Peyer's patch (tissue), 4 donors: ENCODE measurements around the gene RAB11FIP4. TPM values are rescaled to one million over a fixed set of nuclear protein-coding genes. Genes with fewer than 3 reads are reported as not detected.

Experiments used
- DNase-seq, 3 donors: peaks; one replicate each; pipeline ENCODE4 v3.0.0-alpha.2; 2017 to 2019
- H3K27ac ChIP-seq, 4 donors: fragments of 200-600 bp; sonication (generic); one replicate each; pipeline ENCODE4 v1.5.1; 2016 to 2019
- H3K27me3 ChIP-seq, 2 donors: fragments of 200-600 bp; sonication (generic); one replicate each; pipeline ENCODE4 v1.5.1; 2019
- H3K36me3 ChIP-seq, 3 donors: fragments of 200-600 bp; sonication (generic); one replicate each; pipeline ENCODE4 v1.5.1; 2016 to 2019
- H3K4me1 ChIP-seq, 4 donors: fragments of 200-600 bp; sonication (generic); one replicate each; pipeline ENCODE4 v1.5.1; 2016 to 2019
- H3K4me3 ChIP-seq, 4 donors: fragments of 200-600 bp; sonication (generic); 1 replicate in 3 of 4; 2 replicates in 1 of 4; pipeline ENCODE4 v1.5.1; 2016 to 2019; ENCODE audit warnings: mild to moderate bottlenecking in 1 of 4
- H3K9me3 ChIP-seq, 4 donors: fragments of 200-600 bp; sonication (generic); one replicate each; pipeline ENCODE4 v1.5.1; 2016 to 2019; ENCODE audit warnings: mild to moderate bottlenecking in 1 of 4
- POLR2A ChIP-seq, 2 donors: fragments of 450-650 bp; IDR thresholded peaks; one replicate each; pipeline ENCODE4 v1.5.1; 2017; ENCODE audit warnings: antibody characterized with exemption in 2 of 2, mild to moderate bottlenecking in 2 of 2, moderate library complexity in 2 of 2
- total RNA-seq, 4 donors: library from RNA; depleted of rRNA; stranded (reverse); fragments of >200 nt; gene quantifications; one replicate each; pipeline ENCODE4 v1.1.0, GENCODE V29; 2016
- TF ChIP-seq, protein P1 (sequence below), 6 experiments: fragments of 450-650 bp in 4 of 6; fragments of 200-600 bp in 2 of 6; sonication (generic) in 1 of 6; IDR thresholded peaks; one replicate each; pipeline ENCODE4 v1.5.1; 2017 to 2019; ENCODE audit warnings: antibody characterized with exemption in 6 of 6, mild to moderate bottlenecking in 3 of 6, moderate library complexity in 1 of 6

Gene RAB11FIP4
- total RNA-seq, 4 donors from 2014 or later = 52.8 to 69.3 (median 64.9) TPM

DNA sequence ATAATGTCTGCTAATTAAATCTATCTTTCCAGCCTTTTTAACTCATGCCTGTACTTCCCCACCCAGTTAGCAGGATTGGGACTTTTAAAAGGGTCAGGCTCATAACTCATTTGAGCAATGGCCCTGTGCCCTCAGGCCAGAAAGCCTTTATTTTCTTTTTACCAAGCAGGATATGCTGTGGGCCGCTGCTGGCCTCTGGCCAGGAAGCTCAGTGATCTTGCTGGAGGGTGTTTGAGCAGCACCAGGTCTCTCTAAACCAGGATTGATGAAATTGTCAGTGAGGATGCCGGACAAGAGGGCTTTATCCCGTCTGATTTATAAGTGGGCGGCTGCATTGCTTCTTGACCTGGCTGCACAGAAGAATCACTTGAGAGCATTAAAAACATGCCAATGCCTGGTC is 187.8 kb downstream of the RAB11FIP4 start:
- TF ChIP-seq, protein P1, sequence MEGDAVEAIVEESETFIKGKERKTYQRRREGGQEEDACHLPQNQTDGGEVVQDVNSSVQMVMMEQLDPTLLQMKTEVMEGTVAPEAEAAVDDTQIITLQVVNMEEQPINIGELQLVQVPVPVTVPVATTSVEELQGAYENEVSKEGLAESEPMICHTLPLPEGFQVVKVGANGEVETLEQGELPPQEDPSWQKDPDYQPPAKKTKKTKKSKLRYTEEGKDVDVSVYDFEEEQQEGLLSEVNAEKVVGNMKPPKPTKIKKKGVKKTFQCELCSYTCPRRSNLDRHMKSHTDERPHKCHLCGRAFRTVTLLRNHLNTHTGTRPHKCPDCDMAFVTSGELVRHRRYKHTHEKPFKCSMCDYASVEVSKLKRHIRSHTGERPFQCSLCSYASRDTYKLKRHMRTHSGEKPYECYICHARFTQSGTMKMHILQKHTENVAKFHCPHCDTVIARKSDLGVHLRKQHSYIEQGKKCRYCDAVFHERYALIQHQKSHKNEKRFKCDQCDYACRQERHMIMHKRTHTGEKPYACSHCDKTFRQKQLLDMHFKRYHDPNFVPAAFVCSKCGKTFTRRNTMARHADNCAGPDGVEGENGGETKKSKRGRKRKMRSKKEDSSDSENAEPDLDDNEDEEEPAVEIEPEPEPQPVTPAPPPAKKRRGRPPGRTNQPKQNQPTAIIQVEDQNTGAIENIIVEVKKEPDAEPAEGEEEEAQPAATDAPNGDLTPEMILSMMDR (IDR thresholded peaks at IDR 0.05) = no peak
- TF ChIP-seq POLR2A (IDR thresholded peaks at IDR 0.05) = no peak
- Histone ChIP-seq H3K9me3 (no peaks in the 10 kb centered on the region), H3K27ac (no peak overlapping the region), H3K4me1 (peaks cover 0 to 23% (median 0%) of the 10 kb centered on the region in 4 donors), H3K27me3 (no peaks in the 10 kb centered on the region), H3K36me3 (no peaks in the 10 kb centered on the region), H3K4me3 (no peak overlapping the region)
- no peak for DNase-seq

DNA sequence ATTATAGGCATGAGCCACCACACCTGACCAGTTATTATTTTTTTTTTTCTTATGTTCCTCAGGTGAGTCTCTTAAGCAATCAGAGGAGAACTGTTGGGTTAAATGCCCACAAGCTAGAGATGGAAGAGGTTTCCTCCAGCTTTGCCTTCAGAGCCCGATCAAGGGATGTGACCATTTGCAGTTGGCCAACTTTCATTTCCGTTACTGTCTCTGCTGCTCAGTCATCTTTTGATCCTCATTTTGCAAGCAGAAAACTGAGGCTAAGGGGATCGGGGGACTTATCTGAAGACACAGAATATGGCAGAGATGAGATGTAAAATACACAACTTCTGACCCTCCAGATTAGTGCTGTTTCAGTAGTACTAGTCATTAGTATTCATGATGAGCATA is 188.8 kb downstream of the RAB11FIP4 start:
- no peak for DNase-seq
- TF ChIP-seq, protein P1 (IDR thresholded peaks at IDR 0.05) = no peak
- TF ChIP-seq POLR2A (IDR thresholded peaks at IDR 0.05) = no peak
- no peak overlapping the region for H3K4me3 ChIP-seq
- no peaks in the 10 kb centered on the region for H3K36me3 ChIP-seq
- H3K4me1 ChIP-seq = peaks cover 0 to 23% (median 0%) of the 10 kb centered on the region in 4 donors
- no peaks in the 10 kb centered on the region for H3K27me3 ChIP-seq
- H3K9me3 ChIP-seq = no peaks in the 10 kb centered on the region
- peak overlapping the region in 3 of 4 donors; percentile 58 to 72 (median 63) for H3K27ac ChIP-seq

DNA sequence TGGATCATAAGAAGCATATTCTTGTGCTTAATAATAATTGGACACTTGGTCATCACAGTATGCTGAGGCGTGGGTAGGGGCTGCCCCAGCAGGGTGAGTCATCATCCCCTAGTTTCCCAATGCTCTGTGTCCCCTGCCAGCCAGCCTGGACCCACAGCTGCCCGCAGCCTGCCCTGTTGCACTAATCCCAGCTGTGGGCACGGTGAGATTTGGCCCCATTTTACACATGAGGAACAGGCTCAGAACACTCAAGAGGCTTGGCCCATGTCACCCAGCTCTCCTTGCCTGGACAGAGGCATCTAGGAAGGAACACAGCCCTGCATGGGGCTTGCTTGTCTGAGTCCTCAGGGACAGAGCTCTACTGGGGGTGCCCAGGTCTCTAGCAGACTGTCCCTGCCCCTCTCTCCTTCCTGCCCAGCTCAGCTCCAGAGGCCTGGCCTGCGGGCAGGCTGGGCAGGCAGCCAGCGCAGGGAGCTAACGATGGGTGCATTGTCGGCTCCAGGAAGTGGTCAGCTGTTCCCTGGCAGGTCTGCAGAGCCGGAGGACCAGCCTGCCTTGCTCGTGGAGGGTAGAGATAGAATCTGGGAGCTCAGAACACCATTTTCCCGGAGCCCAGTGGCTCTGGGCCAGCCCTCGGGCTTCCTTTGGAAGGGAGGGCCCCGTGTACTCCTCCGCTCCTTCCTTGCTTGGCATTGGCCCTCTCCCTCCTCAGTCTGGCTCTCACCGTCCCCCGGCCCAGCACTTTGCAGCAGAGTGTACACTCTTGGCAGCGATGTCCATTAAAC is 189.4 kb downstream of the RAB11FIP4 start:
- no peak overlapping the region for H3K4me3 ChIP-seq
- no peaks in the 10 kb centered on the region for H3K27me3 ChIP-seq
- peak overlapping the region; percentile 32 to 72 (median 60) for H3K27ac ChIP-seq
- peaks cover 0 to 23% (median 0%) of the 10 kb centered on the region in 4 donors for H3K4me1 ChIP-seq
- no peaks in the 10 kb centered on the region for H3K36me3 ChIP-seq
- H3K9me3 ChIP-seq = no peaks in the 10 kb centered on the region
- TF ChIP-seq POLR2A (IDR thresholded peaks at IDR 0.05) = no peak
- TF ChIP-seq, protein P1 (IDR thresholded peaks at IDR 0.05) = no peak
- DNase-seq = peak in 1 of 3 donors; percentile 55

DNA sequence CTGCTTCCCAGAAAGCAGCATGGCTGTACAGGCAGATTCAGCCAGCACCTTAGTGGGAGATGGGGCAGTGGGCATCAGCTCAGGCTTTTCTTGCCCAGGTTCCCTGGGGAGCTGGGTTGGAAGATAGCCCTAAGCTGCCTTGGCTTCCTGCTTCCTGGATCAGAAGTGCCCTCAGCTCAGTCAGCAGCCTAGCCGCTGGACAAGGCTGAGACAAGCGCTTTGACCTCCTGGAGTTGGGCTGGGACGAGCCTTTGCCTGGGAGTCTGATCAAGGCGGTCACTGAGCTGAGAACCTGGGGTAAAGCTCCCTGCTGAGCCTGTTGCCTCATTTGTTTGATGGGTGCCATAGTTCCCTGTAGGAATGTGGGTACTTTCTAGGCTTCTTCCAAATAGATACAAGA is 190.0 kb downstream of the RAB11FIP4 start:
- DNase-seq = no peak
- no peaks in the 10 kb centered on the region for H3K36me3 ChIP-seq
- no peak overlapping the region for H3K4me3 ChIP-seq

DNA sequence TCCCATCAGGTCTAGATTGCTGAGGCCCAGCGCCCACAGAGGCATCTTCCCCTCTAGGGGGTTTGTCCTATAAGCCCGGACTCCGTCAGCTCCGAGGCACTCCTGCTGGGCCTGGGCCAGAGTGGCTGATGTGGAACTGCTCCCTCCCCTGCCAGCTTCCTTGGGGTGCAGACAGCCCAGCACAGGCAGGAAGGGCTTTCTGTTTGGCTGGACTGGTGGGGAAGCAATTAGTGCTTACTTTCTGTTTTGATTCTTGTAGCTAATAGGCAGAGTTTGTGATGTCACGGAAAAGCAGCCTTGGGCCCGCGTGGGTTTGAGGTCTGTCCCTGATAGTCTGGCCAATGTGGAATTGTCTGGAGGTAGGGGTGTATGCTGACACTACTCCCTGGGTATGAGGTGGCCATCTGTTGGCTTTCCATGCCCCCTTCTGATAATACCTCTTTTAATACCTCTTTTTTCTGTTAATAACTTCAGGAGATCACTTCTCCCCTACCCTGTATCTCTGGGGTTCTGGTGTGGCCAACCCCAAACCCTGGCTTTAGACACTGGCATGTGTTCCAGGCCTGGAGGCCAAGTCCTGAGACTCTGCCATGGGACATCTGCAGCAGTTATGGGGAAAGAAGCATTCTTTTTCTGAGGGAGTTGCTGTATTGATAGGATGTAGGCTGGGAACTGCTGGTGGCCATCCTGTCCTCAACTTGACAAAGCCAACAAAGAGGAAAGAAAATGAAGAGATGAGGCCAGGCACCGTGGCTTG is 190.9 kb downstream of the RAB11FIP4 start:
- Histone ChIP-seq H3K9me3 (no peaks in the 10 kb centered on the region), H3K4me3 (no peak overlapping the region), H3K27me3 (no peaks in the 10 kb centered on the region), H3K4me1 (peaks cover 0 to 23% (median 0%) of the 10 kb centered on the region in 4 donors), H3K27ac (peak overlapping the region; percentile 32 to 72 (median 60)), H3K36me3 (no peaks in the 10 kb centered on the region)
- peak in 1 of 3 donors; percentile 59 for DNase-seq
- TF ChIP-seq POLR2A (IDR thresholded peaks at IDR 0.05) = no peak
- TF ChIP-seq, protein P1 (IDR thresholded peaks at IDR 0.05) = no peak

More for the DNA sequence above, 190.0 kb downstream of the RAB11FIP4 start:
- TF ChIP-seq, protein P1 (IDR thresholded peaks at IDR 0.05) = no peak
- TF ChIP-seq POLR2A (IDR thresholded peaks at IDR 0.05) = no peak
- Histone ChIP-seq H3K4me1 (peaks cover 0 to 23% (median 0%) of the 10 kb centered on the region in 4 donors), H3K9me3 (no peaks in the 10 kb centered on the region), H3K27ac (peak overlapping the region; percentile 32 to 72 (median 60)), H3K27me3 (no peaks in the 10 kb centered on the region)
